ENCODE results near the gene C4orf50. TPM values are rescaled to one million over a fixed set of nuclear protein-coding genes. Genes with fewer than 3 reads are reported as not detected.

Gene C4orf50
- total RNA-seq, 1 donor from 2014 or later = not detected

DNA sequence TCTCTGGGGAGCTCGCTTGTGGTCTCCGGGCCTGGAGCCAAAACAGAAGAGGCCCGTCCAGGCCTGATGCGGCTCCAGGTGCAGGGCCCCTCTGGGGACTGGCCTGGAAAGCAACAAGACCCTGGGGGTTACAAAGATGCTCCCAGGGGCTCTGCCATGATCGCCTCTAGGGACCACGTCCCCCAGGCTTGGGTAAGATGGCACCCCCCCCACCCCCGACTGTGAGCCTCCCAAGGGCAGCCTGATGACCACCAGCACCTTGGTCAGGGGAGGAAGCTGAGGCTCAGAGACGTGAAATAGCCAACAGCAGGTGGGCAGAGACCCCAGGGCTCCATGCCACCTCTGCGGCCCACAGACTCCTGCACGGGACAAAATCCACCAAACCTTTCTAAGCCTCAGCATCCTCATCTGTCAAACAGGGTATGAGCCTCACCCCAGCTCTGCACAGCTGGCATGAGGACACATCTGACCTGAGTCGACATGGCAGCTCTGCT, 25.4 kb downstream of the C4orf50 start:
- Histone ChIP-seq H3K36me3 (no peaks in the 10 kb centered on the region), H3K27me3 (ENCODE audit: low read depth) (peaks cover 92% of the 10 kb centered on the region)

DNA sequence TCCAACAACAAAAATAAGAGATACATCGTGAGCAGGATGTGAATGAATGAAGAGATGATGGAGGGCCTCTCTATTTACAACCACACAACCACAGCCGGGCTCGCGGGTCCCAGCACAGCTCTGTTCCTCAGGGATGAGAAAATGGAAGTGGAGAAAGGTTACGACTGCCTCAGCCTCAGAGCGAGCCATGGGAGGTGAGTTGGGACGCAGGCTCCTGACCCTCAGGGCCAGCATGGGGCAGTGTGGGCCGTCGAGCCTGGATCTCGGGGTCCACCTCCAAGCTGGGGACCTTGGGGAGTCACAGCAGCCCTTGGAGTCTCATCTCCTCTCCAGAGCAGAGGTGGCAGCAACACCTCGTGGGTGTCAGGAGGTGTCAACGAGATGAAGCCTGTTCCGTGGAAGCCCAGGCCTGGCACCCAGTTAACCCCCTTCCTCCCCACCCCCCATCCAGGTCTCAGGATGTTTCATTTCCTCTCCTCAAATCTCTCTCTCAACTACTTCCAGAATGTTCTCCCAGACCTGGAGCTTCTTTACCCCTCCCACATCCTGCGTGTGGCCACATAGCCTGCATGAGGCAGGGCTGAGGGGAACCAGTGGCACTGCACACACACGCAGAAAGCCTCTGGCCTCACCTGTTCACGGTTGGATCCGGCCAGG, 25.9 kb downstream of the C4orf50 start:
- Histone ChIP-seq H3K4me1 (no peaks in the 10 kb centered on the region), H3K4me3 (no peak overlapping the region), H3K27ac (replicated peaks) (no peak overlapping the region), H3K27me3 (ENCODE audit: low read depth) (peaks cover 92% of the 10 kb centered on the region), H3K9me3 (replicated peaks) (no peaks in the 10 kb centered on the region), H3K36me3 (no peaks in the 10 kb centered on the region)
- no peak for DNase-seq
- intact Hi-C loops (cut with micrococcal nuclease) = loop anchor here (10.0 kb wide), 1 partner anchor 93 kb away; no protein-coding TSS in a partner anchor
- TF ChIP-seq, protein P1, sequence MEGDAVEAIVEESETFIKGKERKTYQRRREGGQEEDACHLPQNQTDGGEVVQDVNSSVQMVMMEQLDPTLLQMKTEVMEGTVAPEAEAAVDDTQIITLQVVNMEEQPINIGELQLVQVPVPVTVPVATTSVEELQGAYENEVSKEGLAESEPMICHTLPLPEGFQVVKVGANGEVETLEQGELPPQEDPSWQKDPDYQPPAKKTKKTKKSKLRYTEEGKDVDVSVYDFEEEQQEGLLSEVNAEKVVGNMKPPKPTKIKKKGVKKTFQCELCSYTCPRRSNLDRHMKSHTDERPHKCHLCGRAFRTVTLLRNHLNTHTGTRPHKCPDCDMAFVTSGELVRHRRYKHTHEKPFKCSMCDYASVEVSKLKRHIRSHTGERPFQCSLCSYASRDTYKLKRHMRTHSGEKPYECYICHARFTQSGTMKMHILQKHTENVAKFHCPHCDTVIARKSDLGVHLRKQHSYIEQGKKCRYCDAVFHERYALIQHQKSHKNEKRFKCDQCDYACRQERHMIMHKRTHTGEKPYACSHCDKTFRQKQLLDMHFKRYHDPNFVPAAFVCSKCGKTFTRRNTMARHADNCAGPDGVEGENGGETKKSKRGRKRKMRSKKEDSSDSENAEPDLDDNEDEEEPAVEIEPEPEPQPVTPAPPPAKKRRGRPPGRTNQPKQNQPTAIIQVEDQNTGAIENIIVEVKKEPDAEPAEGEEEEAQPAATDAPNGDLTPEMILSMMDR (IDR thresholded peaks at IDR 0.05; ENCODE audit: borderline replicate concordance) = no peak

More for the DNA sequence above, 25.4 kb downstream of the C4orf50 start:
- intact Hi-C loops (cut with micrococcal nuclease) = loop anchor here (10.0 kb wide), 1 partner anchor 92 kb away; no protein-coding TSS in a partner anchor
- Histone ChIP-seq H3K4me1 (no peaks in the 10 kb centered on the region), H3K9me3 (replicated peaks) (no peaks in the 10 kb centered on the region), H3K4me3 (no peak overlapping the region), H3K27ac (replicated peaks) (no peak overlapping the region)
- TF ChIP-seq, protein P1 (IDR thresholded peaks at IDR 0.05; ENCODE audit: borderline replicate concordance) = no peak
- no peak for DNase-seq

DNA sequence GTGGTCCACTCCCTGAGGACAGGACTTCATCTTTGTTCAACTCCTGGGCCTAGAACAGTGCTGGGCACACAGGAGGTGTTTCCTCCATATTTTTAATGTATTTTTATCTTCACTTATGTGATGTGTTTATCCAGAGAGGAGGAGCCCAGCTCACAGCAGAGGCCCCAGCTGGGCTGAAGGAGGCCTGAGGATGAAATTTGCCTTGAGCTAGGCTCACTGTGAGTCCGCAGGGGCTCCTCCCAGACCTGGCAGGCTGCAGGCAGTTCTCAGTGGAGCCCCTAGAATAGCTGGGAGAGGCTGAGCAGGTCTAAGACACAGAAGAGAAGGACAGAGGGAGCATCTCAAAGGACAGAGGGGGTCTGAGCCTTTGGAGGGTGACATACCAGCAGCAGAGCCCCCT, 26.8 kb downstream of the C4orf50 start:
- intact Hi-C loops (cut with micrococcal nuclease) = loop anchor here (10.0 kb wide), 1 partner anchor 93 kb away; no protein-coding TSS in a partner anchor
- no peak overlapping the region for H3K27ac ChIP-seq (replicated peaks)
- TF ChIP-seq, protein P1 (IDR thresholded peaks at IDR 0.05; ENCODE audit: borderline replicate concordance) = no peak
- H3K9me3 ChIP-seq (replicated peaks) = no peaks in the 10 kb centered on the region
- no peak overlapping the region for H3K4me3 ChIP-seq
- no peaks in the 10 kb centered on the region for H3K4me1 ChIP-seq
- peaks cover 92% of the 10 kb centered on the region for H3K27me3 ChIP-seq (ENCODE audit: low read depth)
- H3K36me3 ChIP-seq = no peaks in the 10 kb centered on the region
- DNase-seq = no peak

DNA sequence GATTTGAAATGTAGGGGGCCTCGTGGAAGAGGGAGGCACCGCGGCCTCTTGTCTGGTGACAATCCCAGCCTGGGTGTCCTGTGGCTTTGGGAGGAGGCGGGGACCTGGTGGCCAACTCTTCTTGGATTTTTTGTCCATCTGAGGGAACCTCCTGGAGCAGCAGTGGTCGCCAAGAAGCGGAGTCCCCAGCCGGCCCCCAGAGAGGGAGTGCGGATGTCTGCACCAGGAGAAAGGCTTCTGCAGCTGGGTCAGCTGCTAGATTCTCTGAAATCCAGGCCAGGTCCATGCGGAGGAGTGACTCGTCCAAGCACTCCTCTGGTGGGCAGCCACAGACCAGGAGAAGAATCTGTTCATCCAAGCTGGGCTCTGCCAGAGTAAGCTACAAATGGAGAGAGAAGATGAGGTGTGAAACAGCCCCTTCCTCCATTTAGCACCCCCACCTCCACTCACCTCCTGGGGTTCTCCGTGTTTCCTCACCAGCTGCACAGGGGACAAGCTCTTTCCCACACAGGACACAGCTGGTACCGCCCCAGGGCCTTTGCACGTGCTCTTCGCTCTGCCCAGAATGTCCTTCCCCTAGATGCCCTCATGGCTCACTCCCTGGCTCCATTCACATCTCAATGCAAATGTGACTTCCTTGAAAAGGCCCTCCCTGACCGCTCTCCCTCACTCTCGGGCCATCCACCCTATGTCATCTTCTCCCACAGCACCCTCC, 27.6 kb downstream of the C4orf50 start:
- Histone ChIP-seq H3K27ac (replicated peaks) (no peak overlapping the region), H3K4me1 (no peaks in the 10 kb centered on the region), H3K4me3 (no peak overlapping the region), H3K36me3 (no peaks in the 10 kb centered on the region), H3K27me3 (ENCODE audit: low read depth) (peaks cover 89% of the 10 kb centered on the region), H3K9me3 (replicated peaks) (no peaks in the 10 kb centered on the region)
- TF ChIP-seq, protein P1 (IDR thresholded peaks at IDR 0.05; ENCODE audit: borderline replicate concordance) = no peak
- intact Hi-C loops (cut with micrococcal nuclease) = loop anchor here (10.0 kb wide), 1 partner anchor 94 kb away; no protein-coding TSS in a partner anchor
- DNase-seq = no peak

DNA sequence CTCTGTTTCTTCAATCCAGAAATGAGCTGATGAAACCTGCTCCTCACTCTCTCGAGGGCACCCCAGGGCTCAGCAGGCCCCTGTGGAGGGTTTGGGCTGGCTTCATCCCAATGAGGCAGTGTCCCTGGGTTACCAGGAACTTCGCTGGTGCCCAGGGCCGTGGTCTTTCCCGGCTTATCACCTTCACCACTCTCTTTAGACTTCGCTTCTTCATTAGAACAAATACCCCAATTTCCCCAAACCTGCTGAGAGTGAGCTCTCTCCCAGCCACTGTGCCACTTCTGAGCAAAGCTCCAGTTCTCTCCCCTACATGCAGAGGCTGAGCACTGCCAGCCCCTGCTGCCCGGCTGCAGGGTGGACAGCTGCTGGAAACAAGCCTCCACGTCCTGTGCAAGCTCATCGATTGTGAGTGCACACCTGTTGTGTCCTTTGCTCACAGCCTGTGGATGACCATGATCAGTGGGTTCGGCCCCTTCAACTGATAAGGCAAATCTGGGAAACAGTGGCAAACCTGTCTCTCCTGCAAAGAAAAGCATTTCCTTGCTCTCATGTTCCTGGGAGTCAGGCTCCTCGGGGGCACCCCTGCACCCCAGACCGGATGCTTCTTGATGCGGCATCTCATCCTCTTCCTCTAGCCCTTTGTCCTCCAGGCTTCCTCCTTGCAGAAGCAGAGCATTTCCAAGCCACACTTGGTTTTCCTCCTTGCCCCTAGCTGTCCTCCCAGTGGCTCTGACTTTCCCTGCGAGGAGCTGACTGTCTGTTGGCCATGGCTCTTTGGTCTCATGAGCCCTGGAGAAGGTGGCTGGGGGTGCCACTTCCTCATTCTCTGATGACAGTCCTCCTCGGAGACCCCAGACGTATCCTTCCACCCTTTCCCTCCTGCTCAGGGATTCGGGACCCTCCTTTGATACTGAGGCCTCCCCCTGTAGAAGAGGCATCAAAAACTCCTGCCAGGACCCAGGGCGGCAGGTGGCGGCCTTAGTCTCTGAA, 28.7 kb downstream of the C4orf50 start:
- DNase-seq = no peak
- no peak overlapping the region for H3K4me3 ChIP-seq
- H3K36me3 ChIP-seq = no peaks in the 10 kb centered on the region
- peaks cover 6% of the 10 kb centered on the region for H3K9me3 ChIP-seq (replicated peaks)
- TF ChIP-seq, protein P1 (IDR thresholded peaks at IDR 0.05; ENCODE audit: borderline replicate concordance) = no peak
- no peaks in the 10 kb centered on the region for H3K4me1 ChIP-seq
- no peak overlapping the region for H3K27ac ChIP-seq (replicated peaks)
- H3K27me3 ChIP-seq (ENCODE audit: low read depth) = peaks cover 79% of the 10 kb centered on the region
- intact Hi-C loops (cut with micrococcal nuclease) = loop anchor here (10.0 kb wide), 1 partner anchor 95 kb away; no protein-coding TSS in a partner anchor

All from left ventricle myocardium inferior (tissue), 1 donor.